Gastroesophageal sphincter (tissue), 4 donors: Measurements from ENCODE around the gene PSMB9. TPM values are rescaled to one million over a fixed set of nuclear protein-coding genes. Genes with fewer than 3 reads are reported as not detected.

Source experiments
- ATAC-seq: fragments of 150-250 bp; one replicate; pipeline ENCODE4 v1.9.1; 2016; ENCODE audit warnings: mild to moderate bottlenecking, moderate library complexity
- H3K27ac ChIP-seq, 4 donors: fragments of 200-600 bp; sonication (generic) in 3 of 4; 1 replicate in 3 of 4; 2 replicates in 1 of 4; pipeline ENCODE4 v1.5.1; 2016 to 2019
- H3K27me3 ChIP-seq: fragments of 200-600 bp; sonication (generic); one replicate; pipeline ENCODE4 v1.5.1; 2019
- H3K36me3 ChIP-seq, 2 donors: fragments of 200-600 bp; sonication (generic); one replicate each; pipeline ENCODE4 v1.5.1; 2019; ENCODE audit warnings: control low read depth in 1 of 2
- H3K4me1 ChIP-seq, 3 donors: fragments of 200-600 bp; sonication (generic); 1 replicate in 2 of 3; 2 replicates in 1 of 3; pipeline ENCODE4 v1.5.1; 2016 to 2019; ENCODE audit warnings: control low read depth in 2 of 3
- H3K4me3 ChIP-seq, 2 donors: fragments of 200-600 bp; sonication (generic); one replicate each; pipeline ENCODE4 v1.5.1; 2019; ENCODE audit warnings: mild to moderate bottlenecking in 1 of 2, moderate library complexity in 1 of 2
- H3K9me3 ChIP-seq, 3 donors: fragments of 200-600 bp; sonication (generic); one replicate each; pipeline ENCODE4 v1.5.1; 2017 to 2019; ENCODE audit warnings: control low read depth in 2 of 3
- EP300 ChIP-seq: sonication (generic); formaldehyde crosslinking; IDR thresholded peaks from one replicate; pipeline ENCODE4 v1.6.1; 2017; ENCODE audit warnings: antibody characterized with exemption, mild to moderate bottlenecking
- POLR2A ChIP-seq, 2 donors: fragments of 450-650 bp; IDR thresholded peaks; one replicate each; pipeline ENCODE4 v1.6.1; 2017; ENCODE audit warnings: antibody characterized with exemption in 2 of 2, mild to moderate bottlenecking in 2 of 2, moderate library complexity in 1 of 2
- POLR2AphosphoS5 ChIP-seq: sonication (generic); formaldehyde crosslinking; IDR thresholded peaks from one replicate; pipeline ENCODE4 v1.6.1; 2017; ENCODE audit warnings: antibody characterized with exemption
- WGBS, 2 donors: methylation state at CpG; one replicate each; pipeline ENCODE4 v1.1.5; 2018; ENCODE audit warnings: low coverage in 1 of 2; 5-methylcytosine and 5-hydroxymethylcytosine counted together
- total RNA-seq, 4 donors: library from RNA; depleted of rRNA; stranded (reverse); fragments of >200 nt; gene quantifications; one replicate each; pipeline ENCODE4 v1.1.0, GENCODE V29; 2016
- TF ChIP-seq, protein P1 (sequence below), 4 experiments: fragments of 200-600 bp in 2 of 4; fragments of 450-650 bp in 2 of 4; sonication (generic) in 1 of 4; IDR thresholded peaks; one replicate each; pipeline ENCODE4 v1.5.1; 2017 to 2019; ENCODE audit warnings: antibody characterized with exemption in 4 of 4, mild to moderate bottlenecking in 2 of 4, moderate library complexity in 2 of 4

Gene PSMB9
- total RNA-seq, 4 donors from 2014 or later = 12.9 to 19.7 (median 15.8) TPM

DNA sequence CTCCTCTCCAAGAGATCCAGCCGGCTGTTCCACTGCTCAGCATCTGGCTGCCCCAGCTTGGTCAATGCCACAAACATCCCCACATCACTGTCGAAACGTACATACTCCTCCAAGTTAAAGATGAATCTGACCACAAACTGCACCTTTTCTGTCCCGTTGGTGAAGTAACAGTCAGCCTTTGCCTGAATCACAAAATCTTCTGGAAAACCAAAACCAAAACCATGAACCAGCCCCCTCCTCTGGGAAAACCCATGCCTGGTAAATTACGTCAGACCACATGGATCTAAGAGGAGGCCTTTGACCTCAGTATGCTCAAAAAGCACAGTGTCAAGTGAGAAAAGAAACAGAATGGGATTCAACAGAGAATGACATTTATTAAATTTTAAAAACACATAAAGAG lies 38.9 kb upstream of the PSMB9 start:
- TF ChIP-seq, protein P1, sequence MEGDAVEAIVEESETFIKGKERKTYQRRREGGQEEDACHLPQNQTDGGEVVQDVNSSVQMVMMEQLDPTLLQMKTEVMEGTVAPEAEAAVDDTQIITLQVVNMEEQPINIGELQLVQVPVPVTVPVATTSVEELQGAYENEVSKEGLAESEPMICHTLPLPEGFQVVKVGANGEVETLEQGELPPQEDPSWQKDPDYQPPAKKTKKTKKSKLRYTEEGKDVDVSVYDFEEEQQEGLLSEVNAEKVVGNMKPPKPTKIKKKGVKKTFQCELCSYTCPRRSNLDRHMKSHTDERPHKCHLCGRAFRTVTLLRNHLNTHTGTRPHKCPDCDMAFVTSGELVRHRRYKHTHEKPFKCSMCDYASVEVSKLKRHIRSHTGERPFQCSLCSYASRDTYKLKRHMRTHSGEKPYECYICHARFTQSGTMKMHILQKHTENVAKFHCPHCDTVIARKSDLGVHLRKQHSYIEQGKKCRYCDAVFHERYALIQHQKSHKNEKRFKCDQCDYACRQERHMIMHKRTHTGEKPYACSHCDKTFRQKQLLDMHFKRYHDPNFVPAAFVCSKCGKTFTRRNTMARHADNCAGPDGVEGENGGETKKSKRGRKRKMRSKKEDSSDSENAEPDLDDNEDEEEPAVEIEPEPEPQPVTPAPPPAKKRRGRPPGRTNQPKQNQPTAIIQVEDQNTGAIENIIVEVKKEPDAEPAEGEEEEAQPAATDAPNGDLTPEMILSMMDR (IDR thresholded peaks at IDR 0.05) = no peak
- TF ChIP-seq POLR2A (IDR thresholded peaks at IDR 0.05) (no peak), POLR2AphosphoS5 (no peak), EP300 (no peak)
- 64% methylated on average over 4 of the region's 5 CpGs; no CpG with 5 or more reads in 1 of the 2 donors for WGBS, 2 donors
- Histone ChIP-seq H3K36me3 (no peaks in the 10 kb centered on the region), H3K4me1 (no peaks in the 10 kb centered on the region), H3K27me3 (peaks cover 14% of the 10 kb centered on the region), H3K9me3 (no peaks in the 10 kb centered on the region), H3K4me3 (no peak overlapping the region), H3K27ac (no peak overlapping the region)
- ATAC-seq = no peak

DNA sequence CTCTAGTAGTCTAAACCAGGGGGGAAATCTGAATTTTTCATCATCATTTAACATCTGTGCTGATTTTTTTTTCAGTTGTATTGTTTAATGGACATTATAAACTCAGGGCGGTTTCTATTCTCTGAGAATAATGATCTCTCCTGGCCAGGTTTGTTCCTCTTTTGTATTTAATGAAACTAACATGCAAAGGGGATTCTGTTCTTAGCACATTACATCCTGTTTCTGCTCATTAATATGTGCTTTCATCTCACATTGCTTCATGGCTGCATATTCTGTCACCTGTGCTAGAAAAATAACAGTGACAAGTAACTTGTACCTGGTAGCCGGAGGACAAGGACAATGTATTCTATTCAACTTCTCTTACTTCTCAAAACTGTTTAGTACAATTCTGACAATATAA lies 38.0 kb upstream of the PSMB9 start:
- 82 to 88% methylated on average over 2 of the region's 2 CpGs for WGBS, 2 donors
- Histone ChIP-seq H3K9me3 (no peaks in the 10 kb centered on the region), H3K27me3 (peaks cover 14% of the 10 kb centered on the region), H3K4me1 (no peaks in the 10 kb centered on the region), H3K36me3 (no peaks in the 10 kb centered on the region), H3K4me3 (no peak overlapping the region), H3K27ac (no peak overlapping the region)
- no peak for ATAC-seq
- TF ChIP-seq POLR2AphosphoS5 (no peak), POLR2A (IDR thresholded peaks at IDR 0.05) (no peak), EP300 (no peak)
- TF ChIP-seq, protein P1 (IDR thresholded peaks at IDR 0.05) = no peak

DNA sequence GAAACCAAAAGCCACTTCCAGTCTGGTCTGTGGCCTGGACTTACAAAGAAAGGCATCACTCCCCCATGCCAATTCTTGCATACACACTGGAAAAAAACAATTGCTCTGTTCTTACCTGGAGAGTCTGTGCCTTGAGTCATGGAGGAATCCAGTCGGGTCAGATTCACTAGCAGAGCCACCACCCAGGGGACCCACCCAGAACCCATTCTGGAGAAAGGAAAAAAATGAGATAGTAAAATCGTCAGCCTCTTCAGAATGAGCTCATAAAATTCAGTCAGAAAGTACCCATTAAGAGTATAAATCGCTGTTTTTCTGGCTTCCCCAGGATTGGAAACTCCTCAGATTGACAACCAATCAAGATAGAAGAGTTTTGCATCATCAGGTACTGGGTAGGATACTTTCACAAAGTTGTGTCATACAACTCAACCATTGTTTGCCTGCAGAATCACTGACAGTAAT lies 37.2 kb upstream of the PSMB9 start, which contains the start of gene HLA-DOB:
TSS of gene HLA-DOB (minus strand) at position 257 of the 459 bp plus-strand sequence. CDS start at position 206, 51 bp downstream.
- no peak within 1 kb of the TSS for H3K4me3 ChIP-seq

DNA sequence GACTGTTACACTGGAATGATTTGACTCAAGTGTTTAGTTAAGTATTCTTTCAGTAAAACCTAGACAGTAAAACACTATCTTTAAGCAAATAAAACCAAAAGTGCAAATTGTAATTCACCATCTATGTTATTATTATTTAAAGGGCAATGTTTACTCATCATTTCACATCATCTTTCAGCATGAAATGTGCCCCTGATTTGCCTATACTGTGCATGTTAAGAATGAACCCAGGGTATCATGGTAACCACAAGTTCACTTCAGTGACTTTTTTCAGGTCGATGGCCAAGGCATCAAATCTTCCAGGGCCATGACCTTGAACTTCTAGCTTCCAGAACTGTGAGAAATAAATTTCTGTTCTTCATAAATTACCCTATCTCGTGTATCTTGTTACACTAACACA lies 35.1 kb upstream of the PSMB9 start:
- Histone ChIP-seq H3K36me3 (no peaks in the 10 kb centered on the region), H3K27ac (no peak overlapping the region), H3K4me3 (no peak overlapping the region), H3K4me1 (no peaks in the 10 kb centered on the region), H3K27me3 (peaks cover 12% of the 10 kb centered on the region), H3K9me3 (no peaks in the 10 kb centered on the region)
- ATAC-seq = no peak
- TF ChIP-seq POLR2A (IDR thresholded peaks at IDR 0.05) = no peak
- TF ChIP-seq EP300 = no peak
- no peak for TF ChIP-seq POLR2AphosphoS5
- TF ChIP-seq, protein P1 (IDR thresholded peaks at IDR 0.05) = no peak
- 40 to 71% methylated on average over 1 to 2 of the region's 2 CpGs for WGBS, 2 donors

More for the DNA sequence above, 37.2 kb upstream of the PSMB9 start, which contains the start of gene HLA-DOB:
- TF ChIP-seq, protein P1 (IDR thresholded peaks at IDR 0.05) = no peak
- TF ChIP-seq POLR2A (IDR thresholded peaks at IDR 0.05) (no peak), POLR2AphosphoS5 (no peak), EP300 (no peak)
- H3K36me3 ChIP-seq = no peaks in the 10 kb centered on the region
- H3K27me3 ChIP-seq = peaks cover 14% of the 10 kb centered on the region
- H3K4me1 ChIP-seq = no peaks in the 10 kb centered on the region
- H3K27ac ChIP-seq = no peak within 1 kb of the TSS
- peak; percentile 48 for ATAC-seq
- WGBS, 2 donors = 50 to 69% methylated on average over 2 to 3 of the region's 3 CpGs
- H3K9me3 ChIP-seq = no peaks in the 10 kb centered on the region

DNA sequence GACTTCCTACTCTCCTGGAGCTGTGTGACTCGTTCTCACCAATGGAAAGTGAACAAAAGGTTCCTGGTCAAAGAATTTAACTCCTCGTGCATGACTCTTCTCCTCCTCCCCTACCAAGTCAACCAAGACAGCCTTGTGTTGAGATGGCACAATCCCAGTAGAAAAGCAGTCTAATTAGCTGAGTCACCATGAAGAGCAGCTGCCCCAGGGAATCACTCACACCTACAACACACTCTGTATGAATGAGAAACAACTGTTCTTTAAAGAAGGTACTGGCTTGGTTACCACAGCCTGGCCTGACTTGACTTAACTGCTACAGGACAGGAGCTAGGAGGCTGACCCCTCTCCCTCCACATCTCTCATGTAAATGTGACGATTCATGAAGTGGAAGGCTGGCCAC lies 34.3 kb upstream of the PSMB9 start:
- H3K36me3 ChIP-seq = no peaks in the 10 kb centered on the region
- H3K4me3 ChIP-seq = no peak overlapping the region
- ATAC-seq = no peak
- H3K9me3 ChIP-seq = no peaks in the 10 kb centered on the region
- TF ChIP-seq POLR2A (IDR thresholded peaks at IDR 0.05) = no peak
- TF ChIP-seq, protein P1 (IDR thresholded peaks at IDR 0.05) = no peak
- no peak for TF ChIP-seq EP300
- no peak for TF ChIP-seq POLR2AphosphoS5
- H3K27ac ChIP-seq = no peak overlapping the region
- H3K27me3 ChIP-seq = peaks cover 3% of the 10 kb centered on the region
- 64% methylated on average over 3 of the region's 3 CpGs; no CpG with 5 or more reads in 1 of the 2 donors for WGBS, 2 donors
- H3K4me1 ChIP-seq = no peaks in the 10 kb centered on the region
